AG09309 (cell line): ENCODE data around the gene ZMYND8.
"Not testable (repeated sequence)": the region's sequence is repeated elsewhere in the genome, so short reads cannot be mapped to it uniquely, and the experiment has no call there.

ENCODE experiments used
- DNase-seq: peaks from one replicate; pipeline ENCODE4 v3.0.0-alpha.2; 2010; ENCODE audit warnings: low read depth
- H3K4me3 ChIP-seq: 2 replicates; pipeline ENCODE4 v1.5.1; 2011; ENCODE audit warnings: mild to moderate bottlenecking, low read depth, low read length, moderate library complexity; ENCODE audit not compliant: control insufficient read depth
- CTCF ChIP-seq: IDR thresholded peaks from 2 replicates; pipeline ENCODE4 v1.5.1; 2011; ENCODE audit warnings: mild to moderate bottlenecking, low read depth, low read length, inconsistent platforms; ENCODE audit not compliant: insufficient read depth, control insufficient read depth; ENCODE audit errors: missing control alignments

Gene ZMYND8

GRCh38 chr20:47251154-47252020 is 105.1 kb downstream of the ZMYND8 start:
- no peak for TF ChIP-seq CTCF
- no peak overlapping the region for H3K4me3 ChIP-seq
- DNase-seq = no peak

GRCh38 chr20:47250360-47250759 is 106.1 kb downstream of the ZMYND8 start:
- no peak for DNase-seq
- TF ChIP-seq CTCF = no peak
- H3K4me3 ChIP-seq = no peak overlapping the region

- no peak for DNase-seq
- no peak for TF ChIP-seq CTCF
These were observed 106.6 kb downstream of the ZMYND8 start for GRCh38 chr20:47249913-47250312.

GRCh38 chr20:47248448-47248966 is 108.0 kb downstream of the ZMYND8 start:
- H3K4me3 ChIP-seq = no peak overlapping the region
- DNase-seq = no peak
- TF ChIP-seq CTCF = no peak

More at GRCh38 chr20:47249913-47250312, 106.6 kb downstream of the ZMYND8 start:
- H3K4me3 ChIP-seq = no peak overlapping the region

GRCh38 chr20:47247972-47248371 is 108.5 kb downstream of the ZMYND8 start:
- no peak for DNase-seq
- H3K4me3 ChIP-seq = no peak overlapping the region
- TF ChIP-seq CTCF = no peak

GRCh38 chr20:47246061-47246777 is 110.3 kb downstream of the ZMYND8 start:
- H3K4me3 ChIP-seq = no peak overlapping the region
- no peak for DNase-seq
- TF ChIP-seq CTCF = no peak

GRCh38 chr20:47245166-47245565 is 111.3 kb downstream of the ZMYND8 start:
- not testable (repeated sequence) for H3K4me3 ChIP-seq, DNase-seq
